Motor neuron (in vitro differentiated cells): ENCODE data around the gene SYCP2. TPM values are rescaled to one million over a fixed set of nuclear protein-coding genes. Genes with fewer than 3 reads are reported as not detected.

Experiments
- total RNA-seq, 8 experiments: library from RNA; unstranded; fragments of 300-600 nt; gene quantifications; 2 replicates each; pipeline versions ENCODE4 v1.2.3 to v1.2.4, GENCODE V29; 2022

SYCP2 gene
- total RNA-seq, 8 experiments from 2014 or later = 0.63 to 6.5 (median 1.7) TPM

Other genes starting within 250 kb of the SYCP2 start
- 1 to 10 TPM; 5.3 to 8.5 (median 7.8) TPM for gene PPP1R3D, start 6.7 kb upstream of the SYCP2 start, total RNA-seq
- 10 to 100 TPM in 7 of 8 experiments, 1 to 10 TPM in 1; 8.1 to 19.1 (median 12.7) TPM for gene FAM217B, start 6.8 kb upstream of the SYCP2 start, total RNA-seq
- gene CDH26, start 24.8 kb upstream of the SYCP2 start, total RNA-seq = 1 to 10 TPM in 2 of 8 experiments, under 1 TPM in 5, not detected in 1; 0.29 to 1.1 (median 0.43) TPM